Stimulated activated CD8-positive, alpha-beta memory T cell treated with anti-CD3 and anti-CD28 coated beads, Interleukin-7, amount 100 ng/mL, for 24 hours (primary cell): ENCODE results near the gene GPR42.
"Not testable (repeated sequence)": the region's sequence is repeated elsewhere in the genome, so short reads cannot be mapped to it uniquely, and the experiment has no call there.

Experiments used
- DNase-seq: peaks from one replicate; pipeline ENCODE4 v3.0.0-alpha.2; 2020; ENCODE audit warnings: low read depth

The GPR42 gene

DNA sequence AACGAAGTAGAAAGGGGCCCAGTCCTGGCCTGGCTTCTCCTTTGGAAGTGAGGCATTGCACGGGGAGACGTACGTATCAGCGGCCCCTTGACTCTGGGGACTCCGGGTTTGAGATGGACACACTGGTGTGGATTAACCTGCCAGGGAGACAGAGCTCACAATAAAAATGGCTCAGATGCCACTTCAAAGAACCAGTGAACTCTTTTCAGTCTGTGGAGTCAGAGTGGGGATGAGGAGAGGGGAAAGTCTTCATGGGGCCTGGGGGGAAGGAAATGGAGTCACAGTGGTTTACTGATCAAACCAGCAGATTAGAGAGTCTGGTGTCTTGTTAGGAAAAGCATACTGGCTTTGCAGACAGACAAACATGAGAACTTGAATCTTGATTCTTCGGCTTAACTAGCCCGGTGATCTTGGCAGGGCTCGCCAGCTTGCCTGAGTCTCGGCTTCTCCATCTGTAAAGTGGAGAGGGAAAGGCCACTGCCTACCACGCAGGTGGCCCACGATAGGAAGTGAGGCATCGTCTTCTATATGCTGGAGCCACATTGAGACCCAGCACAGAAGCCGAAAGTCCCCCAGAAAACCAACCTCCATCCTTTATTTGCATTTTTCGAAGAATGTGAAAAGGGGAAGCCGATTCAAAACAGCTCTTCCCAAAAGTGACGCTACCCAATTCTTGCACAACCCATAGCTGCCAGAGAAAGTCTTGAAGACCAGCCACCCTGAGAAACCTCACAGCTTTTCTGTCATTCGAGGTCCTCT is 23.5 kb upstream of the GPR42 start, which contains the start of gene FFAR1:
Gene FFAR1, plus strand, starts transcription at position 732 of the 759 bp plus-strand sequence. CDS start 3,650 bp downstream, outside the sequence.
- DNase-seq = no peak

DNA sequence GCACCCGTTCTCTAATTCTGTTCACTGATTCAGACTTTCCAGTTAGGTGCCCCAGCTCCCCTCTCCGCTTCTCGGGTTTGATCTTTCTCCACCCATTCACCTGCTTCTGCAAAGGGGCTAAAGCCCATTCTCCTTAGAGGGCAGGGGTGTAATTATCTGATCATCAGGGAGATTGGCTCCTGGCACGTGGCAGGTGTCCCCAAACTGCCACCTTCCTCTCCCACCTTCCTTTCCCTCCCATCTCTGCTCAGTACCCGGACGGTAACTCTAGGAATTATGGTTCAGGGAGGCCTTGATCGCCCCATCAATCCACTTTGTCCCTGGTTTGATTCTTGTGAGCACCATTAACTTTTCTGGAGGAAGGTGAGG is 23.0 kb upstream of the GPR42 start:
- DNase-seq = no peak

DNA sequence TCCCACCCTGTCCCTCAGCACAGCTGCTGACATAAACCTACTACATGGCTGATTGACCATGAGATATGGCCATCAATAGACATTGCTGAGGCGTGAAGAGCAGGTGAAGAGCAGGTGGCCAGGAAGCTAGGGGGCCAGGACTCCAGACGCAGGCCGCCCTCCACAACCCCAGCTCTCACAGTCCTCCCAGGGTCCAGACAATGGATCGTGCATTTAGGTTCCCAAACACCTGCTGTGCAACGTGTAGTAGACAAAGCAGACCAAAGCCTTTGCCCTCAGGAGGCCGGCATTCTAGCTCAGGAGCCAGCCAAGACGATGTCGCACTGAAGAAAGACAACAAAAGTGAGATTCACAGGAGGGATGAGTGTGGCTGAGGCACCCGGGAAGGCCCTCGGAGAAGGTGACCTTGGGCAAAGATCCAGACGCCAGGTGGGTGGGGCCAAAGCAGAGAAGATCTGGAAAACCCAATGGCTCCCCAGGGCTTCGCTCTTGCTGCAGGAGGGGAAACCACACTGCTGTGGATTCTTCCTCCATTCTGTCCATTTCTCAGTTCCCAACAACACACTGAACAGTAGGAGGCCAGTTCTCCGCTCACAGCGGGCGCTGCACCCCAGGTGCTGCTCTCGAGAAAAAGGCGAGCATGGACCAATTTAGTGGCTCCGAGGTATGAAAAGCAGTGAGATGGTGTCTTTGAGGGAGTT is 21.8 kb upstream of the GPR42 start:
- no peak for DNase-seq

DNA sequence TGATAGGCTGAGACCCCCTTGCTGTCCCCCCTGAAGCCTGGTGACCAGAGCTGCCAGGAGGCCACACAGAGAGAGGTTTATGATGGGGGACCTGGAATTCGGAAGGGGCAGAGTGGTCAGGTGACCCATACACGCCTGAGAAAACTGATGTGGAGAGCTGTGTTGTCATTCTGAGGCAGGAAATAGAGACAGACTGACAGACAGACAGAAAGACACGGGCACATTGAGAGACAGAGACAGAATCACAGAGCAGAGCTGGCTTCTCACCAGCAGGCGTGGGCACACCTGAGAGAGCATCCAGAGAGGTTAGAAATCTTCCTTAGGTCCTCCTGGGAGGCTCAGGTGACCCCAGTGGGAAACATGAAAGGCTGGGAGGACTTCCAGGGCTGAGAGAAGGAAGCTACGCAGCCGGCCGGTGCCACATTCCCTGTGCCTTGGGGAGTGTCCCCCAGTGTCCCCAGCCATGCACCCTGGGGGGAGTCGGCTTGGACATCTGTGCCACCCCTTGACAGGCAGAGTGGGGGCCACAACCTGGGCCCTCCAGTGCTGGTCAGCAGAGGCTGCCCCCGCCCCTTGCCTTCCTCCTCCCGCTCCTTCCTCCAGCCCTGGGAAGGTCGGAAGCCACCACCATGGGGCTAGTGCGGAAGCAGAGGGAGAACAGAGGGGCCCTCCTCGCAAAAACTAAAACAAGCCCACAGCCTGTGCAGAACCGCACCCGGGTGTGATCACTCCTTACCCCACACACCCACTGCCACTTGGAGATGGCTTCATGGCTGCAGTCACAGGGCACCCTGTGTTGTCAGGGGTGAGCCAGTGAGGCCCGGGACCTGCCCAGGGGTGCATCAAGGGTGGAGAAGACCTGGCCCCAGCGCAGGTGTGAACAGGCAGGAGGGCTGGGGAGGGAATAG is 21.0 kb upstream of the GPR42 start:
- DNase-seq = no peak

DNA sequence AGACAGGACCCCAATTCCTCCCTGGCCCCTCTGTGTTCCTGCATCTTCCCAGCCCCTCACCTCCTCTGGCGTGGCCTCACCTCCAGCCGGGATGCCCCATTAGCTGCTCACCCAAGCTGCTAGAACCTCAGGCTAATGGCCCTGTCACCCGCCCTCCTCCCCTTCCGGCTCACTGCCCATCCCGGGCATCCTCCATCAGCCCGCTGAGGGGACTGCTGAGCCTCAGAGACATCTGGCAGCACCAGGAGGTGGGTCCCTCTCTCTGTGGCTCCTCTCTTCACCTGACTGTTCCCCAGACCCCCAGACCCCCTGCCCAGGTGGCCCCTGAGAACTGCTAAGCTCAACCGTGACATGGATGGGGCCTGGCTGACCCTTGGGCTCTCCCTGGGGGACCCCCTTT is 20.3 kb upstream of the GPR42 start:
- DNase-seq = no peak

DNA sequence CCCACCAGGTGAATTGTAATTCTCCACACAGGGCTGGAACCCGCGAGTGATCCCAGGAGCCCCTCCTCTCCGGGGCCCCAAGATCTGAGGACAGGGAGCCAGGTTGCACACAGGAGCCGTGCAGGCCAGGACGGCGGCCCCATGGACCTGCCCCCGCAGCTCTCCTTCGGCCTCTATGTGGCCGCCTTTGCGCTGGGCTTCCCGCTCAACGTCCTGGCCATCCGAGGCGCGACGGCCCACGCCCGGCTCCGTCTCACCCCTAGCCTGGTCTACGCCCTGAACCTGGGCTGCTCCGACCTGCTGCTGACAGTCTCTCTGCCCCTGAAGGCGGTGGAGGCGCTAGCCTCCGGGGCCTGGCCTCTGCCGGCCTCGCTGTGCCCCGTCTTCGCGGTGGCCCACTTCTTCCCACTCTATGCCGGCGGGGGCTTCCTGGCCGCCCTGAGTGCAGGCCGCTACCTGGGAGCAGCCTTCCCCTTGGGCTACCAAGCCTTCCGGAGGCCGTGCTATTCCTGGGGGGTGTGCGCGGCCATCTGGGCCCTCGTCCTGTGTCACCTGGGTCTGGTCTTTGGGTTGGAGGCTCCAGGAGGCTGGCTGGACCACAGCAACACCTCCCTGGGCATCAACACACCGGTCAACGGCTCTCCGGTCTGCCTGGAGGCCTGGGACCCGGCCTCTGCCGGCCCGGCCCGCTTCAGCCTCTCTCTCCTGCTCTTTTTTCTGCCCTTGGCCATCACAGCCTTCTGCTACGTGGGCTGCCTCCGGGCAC is 19.3 kb upstream of the GPR42 start:
- no peak for DNase-seq

DNA sequence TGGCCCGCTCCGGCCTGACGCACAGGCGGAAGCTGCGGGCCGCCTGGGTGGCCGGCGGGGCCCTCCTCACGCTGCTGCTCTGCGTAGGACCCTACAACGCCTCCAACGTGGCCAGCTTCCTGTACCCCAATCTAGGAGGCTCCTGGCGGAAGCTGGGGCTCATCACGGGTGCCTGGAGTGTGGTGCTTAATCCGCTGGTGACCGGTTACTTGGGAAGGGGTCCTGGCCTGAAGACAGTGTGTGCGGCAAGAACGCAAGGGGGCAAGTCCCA is 18.8 kb upstream of the GPR42 start:
- DNase-seq = no peak

DNA sequence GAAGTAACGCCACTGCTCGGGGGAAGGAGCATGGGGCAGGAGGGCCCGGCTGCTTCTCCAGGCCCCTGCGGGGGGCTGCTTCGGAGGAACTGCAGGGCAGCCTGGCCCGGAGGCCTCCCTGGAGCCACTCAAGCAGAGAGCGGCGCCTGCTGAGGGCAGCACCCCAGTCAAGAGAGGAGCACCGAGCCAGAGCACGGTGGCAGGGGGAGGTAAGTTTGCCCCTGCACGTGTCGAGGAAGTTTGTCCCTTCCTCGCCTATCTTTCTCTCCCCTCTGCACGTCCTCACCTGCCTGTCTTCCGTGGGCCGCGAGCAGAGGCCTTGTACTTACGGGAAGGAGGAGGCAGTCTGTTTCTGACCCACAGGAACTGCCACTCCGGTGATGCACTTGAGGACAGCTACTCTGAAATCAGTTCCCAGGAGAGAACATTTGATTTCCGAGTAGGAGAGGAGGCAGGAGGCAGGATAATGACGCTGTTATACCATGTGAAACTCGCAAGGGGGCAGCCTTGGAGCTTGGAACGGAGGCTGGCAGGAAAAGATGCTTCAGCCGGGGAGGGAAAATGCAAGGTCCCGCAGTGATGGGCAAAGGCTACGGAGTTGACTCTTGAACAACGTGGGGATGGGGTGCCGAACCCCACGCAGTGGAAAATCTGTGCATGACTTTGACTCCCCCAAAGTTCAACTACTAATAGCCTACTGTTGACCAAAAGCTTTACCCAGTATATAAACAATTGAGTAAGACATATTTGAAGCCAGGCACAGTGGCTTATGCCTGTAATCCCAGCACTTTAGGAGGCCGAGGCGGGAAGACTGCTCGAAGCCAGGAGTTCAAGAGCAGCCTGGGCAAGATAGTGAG is 18.2 kb upstream of the GPR42 start:
- peak; percentile 38 for DNase-seq

DNA sequence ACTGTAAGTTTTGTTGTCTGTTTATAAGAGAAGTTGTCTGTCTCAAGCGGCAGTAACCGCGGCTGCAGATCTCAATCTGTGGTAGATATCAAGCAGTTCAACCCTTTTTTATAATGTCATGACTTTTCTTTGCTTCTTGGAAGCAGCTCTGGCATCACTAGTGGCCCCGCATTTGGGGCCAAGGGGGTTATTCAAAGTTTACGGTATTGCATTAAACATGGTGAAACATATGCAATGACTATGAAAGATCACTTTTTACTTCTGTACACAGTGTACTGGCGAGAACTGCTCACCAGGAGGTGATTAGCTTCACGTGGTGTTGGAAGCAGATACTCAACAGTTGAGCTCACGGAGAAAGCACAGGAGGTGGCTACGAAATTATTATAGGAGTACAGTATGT is 17.2 kb upstream of the GPR42 start:
- DNase-seq = no peak

DNA sequence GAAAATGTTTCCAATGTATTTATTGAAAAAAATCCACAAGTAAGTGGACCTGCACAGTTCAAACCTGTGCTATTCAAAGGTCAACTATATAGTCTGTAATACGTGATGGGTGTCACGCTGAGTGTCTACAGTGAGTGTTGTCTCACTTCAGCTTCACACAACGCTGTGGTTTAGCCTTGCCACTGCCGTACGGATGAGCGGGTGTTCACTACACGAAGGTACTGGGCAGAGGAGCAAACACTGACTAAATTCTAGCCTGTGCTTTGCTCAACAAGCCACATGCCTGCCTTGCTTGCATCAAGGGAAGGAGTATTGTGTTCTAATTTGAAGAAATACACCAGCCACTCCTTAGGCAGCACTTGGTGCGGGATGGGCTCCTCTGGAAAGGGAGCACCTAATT is 16.0 kb upstream of the GPR42 start:
- no peak for DNase-seq

DNA sequence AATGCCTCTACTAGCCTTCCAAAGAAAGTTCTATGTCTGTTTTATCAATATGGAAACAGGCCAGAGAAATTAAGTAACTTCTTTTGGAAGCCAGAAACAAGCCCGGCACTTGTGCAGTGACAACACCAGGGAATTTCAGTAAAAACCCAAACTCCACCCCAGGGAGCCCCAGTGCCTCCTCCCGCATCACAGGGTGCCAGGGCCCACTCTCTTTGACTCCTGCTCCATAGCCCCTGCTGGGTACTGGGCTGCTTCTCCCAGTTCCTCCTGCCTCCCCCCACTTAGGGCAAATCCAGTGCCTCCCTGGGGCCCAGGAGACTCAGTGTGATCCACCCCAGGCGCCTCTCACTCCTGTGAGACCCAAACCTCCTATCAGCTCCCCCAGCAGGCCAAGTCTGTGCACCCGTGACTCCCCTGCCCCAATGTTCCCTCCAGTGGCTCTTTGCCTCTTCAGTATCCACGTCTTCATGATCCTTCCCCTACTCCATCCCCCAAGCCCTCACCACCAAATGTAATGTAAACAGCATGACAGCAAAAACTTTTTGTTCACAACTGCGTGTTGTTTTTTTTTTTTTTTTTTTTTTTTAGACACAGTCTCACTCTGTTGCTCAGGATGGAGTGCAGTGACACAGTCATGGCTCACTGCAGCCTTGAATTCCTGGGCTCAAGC is 14.9 kb upstream of the GPR42 start:
- no peak for DNase-seq

DNA sequence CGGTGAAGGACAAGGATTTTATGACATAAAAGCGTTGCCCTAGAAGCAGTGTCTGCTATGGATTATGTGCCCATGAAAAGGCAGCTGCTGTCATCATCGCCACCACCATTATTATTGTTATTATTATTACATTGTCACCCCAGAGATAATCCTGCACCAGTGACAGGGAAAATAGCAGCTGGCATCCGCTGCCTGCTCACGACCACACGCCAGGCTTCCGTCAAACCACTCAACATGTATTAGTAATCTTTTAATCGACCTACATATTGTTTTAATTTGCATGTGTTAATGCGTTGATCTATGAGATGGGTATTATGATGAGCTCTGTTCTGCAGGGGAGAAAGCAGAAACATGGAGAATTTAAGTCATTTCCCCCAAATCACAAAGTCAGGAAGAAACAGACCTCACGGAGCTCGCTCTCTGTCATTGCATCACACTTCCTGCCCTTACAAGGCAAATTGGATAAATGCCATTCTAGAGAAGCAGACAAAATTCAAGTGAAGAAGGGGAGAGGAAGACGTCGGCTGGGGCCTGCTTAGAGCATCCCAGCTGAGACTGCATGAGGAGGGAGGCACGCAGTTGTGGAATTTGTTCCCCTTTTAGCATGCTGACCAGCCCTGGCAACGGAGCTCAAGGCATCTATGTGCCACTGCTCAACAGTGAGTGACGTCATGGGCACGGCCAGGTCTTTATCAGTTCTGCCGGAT is 12.8 kb upstream of the GPR42 start, which contains the start of gene FFAR3:
Gene FFAR3, plus strand, starts transcription at position 594 of the 707 bp plus-strand sequence. CDS start 431 bp downstream, outside the sequence.
- DNase-seq = no peak

DNA sequence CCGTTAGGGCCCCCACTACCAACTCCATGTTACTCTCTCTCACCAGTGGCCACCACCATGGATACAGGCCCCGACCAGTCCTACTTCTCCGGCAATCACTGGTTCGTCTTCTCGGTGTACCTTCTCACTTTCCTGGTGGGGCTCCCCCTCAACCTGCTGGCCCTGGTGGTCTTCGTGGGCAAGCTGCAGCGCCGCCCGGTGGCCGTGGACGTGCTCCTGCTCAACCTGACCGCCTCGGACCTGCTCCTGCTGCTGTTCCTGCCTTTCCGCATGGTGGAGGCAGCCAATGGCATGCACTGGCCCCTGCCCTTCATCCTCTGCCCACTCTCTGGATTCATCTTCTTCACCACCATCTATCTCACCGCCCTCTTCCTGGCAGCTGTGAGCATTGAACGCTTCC is 12.0 kb upstream of the GPR42 start:
- not testable (repeated sequence) for DNase-seq

DNA sequence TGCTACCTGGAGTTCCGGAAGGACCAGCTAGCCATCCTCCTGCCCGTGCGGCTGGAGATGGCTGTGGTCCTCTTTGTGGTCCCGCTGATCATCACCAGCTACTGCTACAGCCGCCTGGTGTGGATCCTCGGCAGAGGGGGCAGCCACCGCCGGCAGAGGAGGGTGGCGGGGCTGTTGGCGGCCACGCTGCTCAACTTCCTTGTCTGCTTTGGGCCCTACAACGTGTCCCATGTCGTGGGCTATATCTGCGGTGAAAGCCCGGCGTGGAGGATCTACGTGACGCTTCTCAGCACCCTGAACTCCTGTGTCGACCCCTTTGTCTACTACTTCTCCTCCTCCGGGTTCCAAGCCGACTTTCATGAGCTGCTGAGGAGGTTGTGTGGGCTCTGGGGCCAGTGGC is 11.5 kb upstream of the GPR42 start:
- DNase-seq = not testable (repeated sequence)

DNA sequence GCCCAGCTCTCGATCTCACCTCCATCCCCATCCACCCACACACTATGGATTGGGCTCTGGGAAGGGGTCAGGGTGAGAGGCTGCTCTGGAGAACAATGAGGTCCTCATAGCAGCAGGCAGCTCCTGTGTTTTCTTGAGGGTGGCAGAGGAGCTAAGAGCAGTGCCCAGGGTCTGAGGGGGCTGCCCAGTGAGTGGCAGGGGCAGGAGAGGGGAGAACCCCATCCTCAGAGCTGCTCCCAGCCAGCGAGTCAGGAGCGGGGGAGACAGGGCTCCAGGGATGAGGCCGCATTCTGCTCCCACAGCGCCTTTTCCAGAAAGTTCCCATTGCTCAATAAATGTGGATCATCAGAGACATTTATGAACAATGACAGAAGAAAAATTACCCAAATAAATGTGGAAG is 10.8 kb upstream of the GPR42 start:
- DNase-seq = not testable (repeated sequence)

DNA sequence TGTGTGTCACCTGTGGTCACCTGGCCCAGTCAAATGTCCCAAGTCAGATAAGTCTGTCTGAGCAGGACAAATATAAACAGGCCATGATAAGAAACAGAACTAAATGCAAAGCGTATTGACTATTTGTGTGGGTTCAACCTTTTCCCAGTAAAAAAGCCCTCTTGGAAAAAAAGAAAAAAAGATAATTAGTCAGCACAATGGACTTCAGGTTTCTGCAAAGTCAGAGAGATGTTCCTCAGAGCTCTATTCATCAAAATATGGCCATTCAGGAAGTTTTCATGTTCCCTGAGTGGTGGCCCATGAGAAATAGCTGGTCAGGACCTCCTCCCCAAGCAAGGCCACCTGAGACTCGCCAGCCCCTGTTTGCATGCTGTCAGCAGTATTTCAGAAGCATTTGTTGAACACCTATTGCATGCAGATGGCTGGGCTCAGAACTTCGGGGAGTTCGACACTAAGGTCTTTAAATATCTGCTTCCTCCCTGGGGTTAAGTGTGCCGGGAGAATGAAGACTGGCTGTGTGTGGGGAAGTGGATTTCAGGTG is 9.9 kb upstream of the GPR42 start:
- no peak for DNase-seq

DNA sequence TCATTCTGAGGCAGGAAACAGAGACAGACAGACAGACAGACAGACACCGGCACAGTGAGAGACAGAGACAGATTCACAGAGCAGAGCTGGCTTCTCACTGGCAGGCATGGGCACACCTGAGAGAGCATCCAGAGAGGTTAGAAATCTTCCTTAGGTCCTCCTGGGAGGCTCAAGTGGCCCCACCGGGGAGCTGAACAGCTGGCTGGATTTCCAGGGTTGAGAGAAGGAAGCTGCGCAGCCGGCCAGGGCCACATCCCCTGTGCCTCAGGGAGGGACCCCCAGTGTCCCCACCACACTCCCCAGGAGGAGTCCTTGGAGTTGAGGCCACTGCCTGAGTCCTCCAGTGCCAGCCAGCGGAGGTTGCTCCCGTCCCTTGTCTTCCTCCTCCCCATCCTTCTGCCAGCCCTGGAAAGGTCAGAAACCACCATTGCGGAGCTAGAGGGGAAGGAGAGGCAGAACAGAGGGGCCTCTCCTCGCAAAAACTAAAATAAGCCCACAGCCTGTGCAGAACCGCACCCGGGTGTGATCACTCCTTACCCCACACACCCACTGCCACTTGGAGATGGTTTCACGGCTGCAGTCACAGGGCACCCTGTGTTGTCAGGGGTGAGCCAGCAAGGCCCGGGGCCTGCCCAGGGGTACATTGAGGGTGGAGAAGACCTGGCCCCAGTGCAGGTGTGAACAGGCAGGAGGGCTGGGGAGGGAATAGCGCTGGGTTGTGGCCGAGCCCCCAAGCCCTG is 8.4 kb upstream of the GPR42 start:
- no peak for DNase-seq

DNA sequence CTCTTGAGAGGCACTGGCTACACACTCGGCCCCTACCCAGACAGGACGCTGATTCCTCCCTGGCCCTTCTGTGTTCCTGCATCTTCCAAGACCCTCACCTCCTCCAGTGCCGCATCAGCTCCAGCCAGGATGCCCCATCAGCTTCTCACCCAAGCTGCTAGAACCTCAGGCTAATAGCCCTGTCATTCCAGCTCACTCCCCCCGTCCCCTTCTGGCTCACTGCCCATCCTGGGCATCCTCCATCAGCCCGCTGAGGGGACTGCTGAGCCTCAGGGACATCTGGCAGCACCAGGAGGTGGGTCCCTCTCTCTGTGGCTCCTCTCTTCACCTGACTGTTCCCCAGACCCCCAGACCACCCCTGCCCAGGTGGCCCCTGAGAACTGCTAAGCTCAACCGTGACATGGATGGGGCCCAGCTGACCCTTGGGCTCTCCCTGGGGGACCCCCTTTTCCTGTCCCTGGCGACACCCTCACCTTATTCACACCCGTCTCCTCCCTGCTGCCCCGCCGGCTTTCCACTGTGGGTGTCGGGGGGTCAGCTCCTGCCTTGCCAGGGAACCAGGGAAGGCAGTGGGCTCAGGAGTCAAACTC is 7.8 kb upstream of the GPR42 start:
- no peak for DNase-seq
